MV-4-11 (cell line): Measurements from ENCODE around the gene LSP1.
"Not testable (repeated sequence)": the region's sequence is repeated elsewhere in the genome, so short reads cannot be mapped to it uniquely, and the experiment has no call there.

ENCODE experiments used
- DNase-seq: peaks from one replicate; lab custom pipeline; 2025; lab: John Stamatoyannopoulos, UW

The LSP1 gene

DNA sequence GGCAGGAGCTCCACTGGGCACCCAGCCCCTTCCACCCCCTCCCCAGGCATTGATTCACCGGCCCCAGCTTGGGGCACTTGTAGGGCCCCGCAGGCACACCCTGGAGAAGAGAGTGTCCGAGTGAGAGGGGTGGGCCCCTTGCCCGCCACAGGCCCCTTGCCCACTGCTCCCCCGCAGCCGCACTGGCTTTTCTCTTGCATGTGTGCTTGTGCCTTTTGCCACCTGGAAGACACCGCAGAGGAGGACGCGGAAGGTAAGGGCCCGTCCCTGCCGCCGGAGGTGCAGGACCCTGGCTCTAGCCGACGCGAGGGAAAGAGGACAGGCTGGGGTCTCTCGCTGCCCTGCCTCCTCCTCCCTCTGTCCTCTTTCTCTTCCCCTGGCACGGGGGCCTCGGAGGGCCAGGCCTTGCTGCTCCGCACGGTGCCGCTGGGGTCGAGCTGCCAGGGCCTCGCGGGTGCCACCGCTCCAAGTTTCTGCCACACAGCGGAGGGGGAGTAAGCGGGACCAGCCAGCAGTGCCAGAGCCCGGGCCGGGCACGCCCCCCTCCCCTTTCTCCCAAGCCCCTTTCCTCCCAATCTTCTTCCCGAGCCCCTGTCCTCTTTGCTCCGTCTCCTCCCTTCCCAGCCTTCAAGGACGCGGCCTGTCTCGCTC lies 76.1 kb downstream of the LSP1 start:
- no peak for DNase-seq

DNA sequence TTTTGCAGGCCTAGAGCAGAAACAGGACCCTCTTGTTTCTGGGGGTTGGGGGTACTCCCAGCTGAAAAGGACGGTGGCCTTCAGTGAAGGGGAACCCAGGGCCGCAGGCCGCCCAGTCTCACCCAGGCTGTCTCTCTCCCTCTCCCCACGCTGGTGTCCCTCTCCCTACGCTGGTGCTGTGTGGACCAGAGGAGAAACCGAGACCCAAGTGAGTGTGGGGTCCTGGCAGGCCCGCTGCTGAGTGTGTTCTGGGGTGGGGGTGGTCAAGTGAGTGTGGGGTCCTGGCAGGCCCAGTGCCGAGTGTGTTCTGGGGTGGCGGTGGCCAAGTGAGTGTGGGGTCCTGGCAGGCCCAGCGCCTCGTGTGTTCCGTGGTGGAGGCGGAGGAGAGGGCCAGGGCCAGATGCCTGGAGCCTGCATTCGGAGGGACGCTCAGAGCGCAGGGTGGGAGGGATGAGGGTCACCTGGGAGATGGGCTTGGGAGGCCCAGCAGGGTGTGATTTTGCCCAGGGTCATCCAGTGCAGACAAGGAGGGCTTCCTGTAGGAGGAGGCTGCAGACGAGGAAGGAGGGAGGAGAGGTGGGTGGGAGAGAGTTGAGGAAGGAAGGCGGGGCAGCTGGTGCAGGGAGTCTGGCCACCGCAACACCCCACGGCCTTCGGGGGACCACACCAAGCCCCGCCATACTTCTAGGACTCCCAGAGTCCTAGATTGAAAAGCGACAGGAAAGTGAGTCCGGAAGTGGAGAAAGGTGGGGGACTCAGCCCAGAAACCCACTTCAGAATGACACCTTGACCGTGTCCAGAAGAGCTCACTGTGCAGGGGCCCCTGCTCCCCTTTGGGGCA lies 77.0 kb downstream of the LSP1 start:
- DNase-seq: no peak

- no peak for DNase-seq
These were observed 77.6 kb downstream of the LSP1 start for GRCh38 chr11:1930462-1930830.

DNA sequence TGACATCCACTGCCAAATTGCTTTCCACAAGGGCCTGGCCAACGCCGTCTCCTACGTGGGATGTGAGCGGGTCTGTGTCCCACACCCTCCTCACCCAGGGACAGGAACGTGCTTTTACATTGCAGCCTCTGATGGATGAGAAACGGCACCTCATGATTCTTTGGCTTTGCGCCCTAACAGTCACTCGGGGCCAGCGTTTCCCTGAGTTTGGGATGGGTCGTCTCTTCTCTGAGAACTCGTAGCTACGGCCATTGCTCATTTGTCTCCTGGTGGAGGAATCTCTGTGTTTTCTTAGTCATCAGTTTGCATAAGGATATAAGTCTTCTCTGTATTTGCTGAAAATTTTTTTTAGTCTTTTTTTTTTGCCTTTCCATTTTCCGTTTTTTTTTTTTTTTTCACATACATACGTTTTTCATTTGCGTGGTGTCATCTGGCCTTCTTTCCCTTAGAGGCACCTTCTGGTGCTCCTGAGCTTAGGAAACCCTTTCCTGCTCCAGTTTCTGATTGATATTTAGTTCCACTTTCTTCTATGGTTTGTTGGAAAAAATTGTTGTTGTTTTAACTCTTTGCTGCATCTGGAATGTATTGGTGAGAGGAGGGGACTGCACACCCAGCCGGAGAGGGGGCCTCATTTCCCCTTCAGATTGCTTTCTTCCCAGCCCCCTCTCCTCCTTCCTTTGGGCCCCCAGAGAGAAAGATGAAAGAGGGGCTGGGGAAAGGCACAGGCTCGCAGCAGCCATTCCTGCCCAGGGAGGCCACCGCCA lies 78.6 kb downstream of the LSP1 start:
- no peak for DNase-seq

- DNase-seq: no peak
These were observed 79.2 kb downstream of the LSP1 start for GRCh38 chr11:1932105-1932480.

- DNase-seq: no peak
These were observed 79.8 kb downstream of the LSP1 start for GRCh38 chr11:1932681-1933080.

DNA sequence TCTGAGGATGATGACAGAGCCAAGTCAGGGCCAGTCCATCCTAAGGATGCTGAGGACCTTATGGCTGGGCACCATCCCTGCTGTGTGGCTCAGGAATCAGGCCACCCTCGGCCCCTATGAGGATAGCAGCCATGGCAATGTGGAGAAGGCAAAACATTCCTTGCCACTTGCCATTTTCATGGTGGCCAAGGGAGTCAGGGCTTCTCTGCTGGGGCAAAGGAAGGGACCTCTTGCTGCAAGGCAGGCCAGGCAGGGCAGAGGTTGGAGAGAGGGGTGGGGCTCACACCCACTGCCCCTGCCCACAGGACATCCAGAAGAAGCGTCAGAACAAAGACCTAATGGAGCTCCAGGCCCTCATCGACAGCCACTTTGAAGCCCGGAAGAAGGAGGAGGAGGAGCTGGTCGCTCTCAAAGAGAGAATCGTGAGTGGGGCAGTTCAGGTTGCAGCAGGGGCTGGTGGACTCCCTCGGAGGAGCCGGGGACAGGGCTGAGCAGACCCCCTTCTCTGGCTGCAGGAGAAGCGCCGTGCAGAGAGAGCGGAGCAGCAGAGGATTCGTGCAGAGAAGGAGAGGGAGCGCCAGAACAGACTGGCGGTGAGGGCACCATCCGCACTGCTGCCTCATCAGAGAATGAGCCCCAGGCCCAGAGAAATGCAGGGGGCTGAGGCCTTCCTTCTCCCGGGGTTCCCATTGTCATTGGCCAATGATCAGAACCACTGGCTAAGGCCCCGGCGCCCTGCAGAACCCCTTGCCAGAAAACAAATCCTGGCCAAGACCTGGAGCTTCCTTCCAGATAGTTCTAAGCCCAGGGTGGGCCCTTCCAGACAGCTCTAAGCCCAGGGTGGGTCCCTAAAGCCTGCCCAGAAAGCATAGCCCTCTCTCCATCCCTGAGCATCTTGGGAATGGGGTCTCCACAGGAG lies 80.8 kb downstream of the LSP1 start:
- no peak for DNase-seq

DNA sequence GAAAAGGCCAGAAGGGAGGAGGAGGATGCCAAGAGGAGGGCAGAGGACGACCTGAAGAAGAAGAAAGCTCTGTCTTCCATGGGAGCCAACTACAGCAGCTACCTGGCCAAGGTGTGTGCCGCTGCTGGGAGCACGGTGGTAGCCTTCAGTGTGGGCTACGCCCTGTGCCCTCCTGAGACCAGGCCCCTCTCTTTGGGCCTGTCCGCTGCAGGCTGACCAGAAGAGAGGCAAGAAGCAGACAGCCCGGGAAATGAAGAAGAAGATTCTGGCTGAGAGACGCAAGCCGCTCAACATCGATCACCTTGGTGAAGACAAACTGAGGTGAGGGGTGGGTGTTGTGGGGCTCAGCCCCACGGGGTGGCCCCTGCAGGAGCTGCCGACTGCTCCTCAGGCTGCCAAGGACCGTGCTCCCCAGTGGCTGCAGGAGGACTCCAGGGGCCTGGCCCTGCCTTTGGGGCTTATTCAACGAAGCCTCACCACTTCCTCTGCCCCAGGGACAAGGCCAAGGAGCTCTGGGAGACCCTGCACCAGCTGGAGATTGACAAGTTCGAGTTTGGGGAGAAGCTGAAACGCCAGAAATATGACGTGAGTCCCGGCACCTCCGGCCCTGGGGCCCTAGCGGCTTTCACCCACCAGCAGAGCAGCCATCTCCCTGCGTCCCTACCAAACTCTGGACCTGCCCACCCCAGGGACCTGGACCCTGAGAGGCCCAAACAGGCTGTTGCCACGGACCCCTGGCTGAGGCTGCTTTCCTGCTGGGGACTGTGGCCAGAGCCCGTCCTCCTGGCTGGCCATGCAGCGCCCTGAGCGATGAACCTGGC lies 81.7 kb downstream of the LSP1 start:
- no peak for DNase-seq

DNA sequence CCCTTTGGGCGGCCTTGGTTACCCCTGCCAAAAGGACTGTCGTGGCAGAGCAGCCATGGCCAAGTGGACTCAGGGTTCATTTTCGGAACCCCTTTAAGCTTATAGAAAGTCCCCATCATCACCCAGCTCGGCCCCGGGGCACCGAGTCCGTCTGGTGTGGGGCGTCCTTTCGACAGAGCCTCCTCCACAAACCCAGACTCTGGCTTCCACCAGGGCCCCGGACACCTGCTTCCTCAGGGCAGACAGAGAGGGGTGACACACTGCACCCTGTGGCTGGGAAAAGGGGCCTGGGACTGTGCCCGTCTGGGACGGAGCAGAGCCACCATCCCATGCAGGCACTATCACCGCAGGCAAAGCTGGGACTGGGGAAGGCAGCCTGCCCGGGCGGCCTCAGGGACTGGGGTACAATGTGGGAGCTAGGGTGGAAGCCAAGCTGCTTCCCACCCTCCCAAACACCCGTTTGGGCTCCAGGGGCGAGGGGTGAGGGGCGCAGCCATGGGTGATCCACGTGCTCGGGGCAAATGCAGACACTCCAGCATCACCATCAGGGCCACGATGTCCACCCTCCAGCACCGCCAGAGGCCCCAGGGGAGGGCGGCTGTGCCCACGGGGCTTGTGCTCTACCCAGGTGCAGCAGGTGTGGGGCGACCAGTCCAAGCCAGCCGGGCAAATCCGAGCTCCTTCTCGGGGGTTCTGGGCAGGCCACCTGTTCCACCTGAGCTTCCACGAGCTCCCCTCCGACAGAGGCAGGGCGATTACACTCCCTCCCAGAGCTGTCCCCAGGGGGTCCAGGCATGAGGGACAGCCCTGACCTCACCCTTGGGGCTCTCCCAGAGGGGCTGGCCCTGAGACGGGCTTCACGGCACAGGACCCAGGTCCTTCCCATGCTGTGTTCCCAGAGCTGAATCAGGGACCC lies 82.5 kb downstream of the LSP1 start:
- no peak for DNase-seq

GRCh38 chr11:1936072-1936780 lies 83.3 kb downstream of the LSP1 start:
- DNase-seq: no peak

DNA sequence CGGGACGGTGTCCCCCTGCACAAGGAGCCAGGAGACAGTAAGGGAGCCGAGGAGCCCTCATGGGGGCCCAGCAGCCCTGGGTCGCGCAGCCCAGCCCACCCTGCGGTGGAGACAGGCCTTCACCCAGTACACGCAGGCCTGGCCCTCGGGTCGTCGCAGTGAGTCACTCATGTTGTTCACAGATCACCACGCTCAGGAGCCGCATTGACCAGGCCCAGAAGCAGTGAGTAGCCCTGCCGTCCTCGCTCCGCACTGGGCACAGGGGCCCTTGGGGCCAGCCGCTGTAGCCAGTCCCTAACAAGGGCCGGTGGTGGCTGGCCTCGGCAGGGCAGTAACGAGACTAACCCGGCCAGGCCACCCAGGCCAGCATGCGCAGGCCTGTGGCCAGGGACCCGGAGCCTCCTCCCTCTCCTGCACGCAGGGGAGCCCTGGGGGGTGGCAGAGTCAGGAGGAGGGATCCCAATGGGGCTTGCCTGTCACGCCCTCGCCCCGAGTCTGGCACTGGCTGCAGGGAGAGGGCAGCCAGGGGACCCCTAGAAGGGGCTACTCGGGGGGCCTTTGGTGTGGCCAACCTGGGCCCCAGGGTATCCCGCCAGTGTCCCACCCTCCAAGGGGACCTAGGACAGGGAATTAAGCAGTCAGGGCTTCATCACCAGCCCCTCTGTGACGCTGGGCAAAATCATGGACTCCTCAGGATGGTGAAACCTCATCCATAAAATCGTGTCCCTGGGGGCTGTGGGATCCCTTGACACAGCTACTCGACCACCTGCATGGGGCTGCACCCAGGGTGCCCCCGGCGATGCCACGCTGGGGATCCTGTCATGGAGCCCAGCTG lies 84.1 kb downstream of the LSP1 start:
- DNase-seq: no peak

- no peak for DNase-seq
These were observed 84.9 kb downstream of the LSP1 start for GRCh38 chr11:1937616-1938342.

GRCh38 chr11:1938343-1939005 lies 85.6 kb downstream of the LSP1 start:
- DNase-seq: no peak

DNA sequence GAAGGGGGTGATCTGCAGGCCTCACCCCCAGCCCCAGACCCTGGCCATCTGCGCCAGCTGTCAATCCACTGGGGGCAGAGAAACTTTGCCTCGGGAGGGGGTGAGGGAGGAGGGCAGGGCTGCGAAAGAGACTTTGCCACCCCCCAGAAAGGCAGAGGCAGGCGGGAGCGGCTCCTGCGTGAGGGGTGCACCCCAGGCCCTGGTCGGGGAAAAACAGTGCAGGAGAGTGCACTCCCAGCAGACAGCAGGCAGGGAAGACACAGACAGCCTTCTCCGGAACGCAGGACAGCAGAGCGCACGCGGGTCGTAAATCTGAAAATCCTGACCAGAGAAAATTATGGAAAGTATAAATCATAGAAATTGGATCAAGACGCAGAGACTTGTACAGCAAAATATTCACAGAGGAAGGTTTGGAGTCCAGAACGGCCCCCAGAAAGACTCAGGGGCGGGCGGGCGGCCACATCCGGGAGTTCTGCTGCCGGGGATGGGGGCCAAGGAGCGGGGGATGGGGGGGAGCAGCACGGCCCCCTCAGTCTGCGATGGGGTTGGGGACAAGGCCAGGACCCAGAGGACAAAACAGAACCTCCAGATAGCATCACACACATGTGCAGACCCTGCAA lies 86.2 kb downstream of the LSP1 start:
- no peak for DNase-seq

GRCh38 chr11:1939788-1940187 lies 86.9 kb downstream of the LSP1 start:
- not testable (repeated sequence) for DNase-seq
